RPMI7951 (cell line): Measurements from ENCODE around the gene PRM1. TPM values are rescaled to one million over a fixed set of nuclear protein-coding genes. Genes with fewer than 3 reads are reported as not detected.

Experiments
- DNase-seq: peaks from one replicate; pipeline ENCODE4 v3.0.0-alpha.2; 2012; ENCODE audit warnings: low read depth
- total RNA-seq: library from RNA; depleted of rRNA; stranded (reverse); fragments of >200 nt; shearing (Covaris generic); gene quantifications from 2 replicates; pipeline ENCODE4 v1.2.3, GENCODE V29; 2014; rRNA removed

Gene PRM1
- total RNA-seq = not detected in 2 replicates

GRCh38 chr16:11280616-11281522 lies at the start of gene PRM1:
PRM1 (minus strand) TSS chr16:11281330; CDS start chr16:11281238, 92 bp downstream.
- DNase-seq = no peak

GRCh38 chr16:11330526-11331237 lies 49.6 kb upstream of the PRM1 start:
- no peak for DNase-seq

GRCh38 chr16:11329891-11330290 lies 48.8 kb upstream of the PRM1 start:
- DNase-seq = no peak

GRCh38 chr16:11329071-11329491 lies 48.0 kb upstream of the PRM1 start:
- DNase-seq = peak; percentile 54

- peak; percentile 95 for DNase-seq
Observed at GRCh38 chr16:11328172-11329070, 47.3 kb upstream of the PRM1 start.

GRCh38 chr16:11327277-11328171 lies 46.4 kb upstream of the PRM1 start:
- no peak for DNase-seq

GRCh38 chr16:11326737-11327276 lies 45.7 kb upstream of the PRM1 start:
- DNase-seq = no peak

GRCh38 chr16:11326084-11326736 lies 45.1 kb upstream of the PRM1 start:
- DNase-seq = no peak

- DNase-seq = no peak
Observed at GRCh38 chr16:11325404-11326083, 44.4 kb upstream of the PRM1 start.

GRCh38 chr16:11323551-11324336 lies 42.6 kb upstream of the PRM1 start:
- DNase-seq = no peak

- DNase-seq = no peak
Observed at GRCh38 chr16:11322823-11323222, 41.7 kb upstream of the PRM1 start.

GRCh38 chr16:11321662-11322061 lies 40.5 kb upstream of the PRM1 start:
- DNase-seq = no peak

- no peak for DNase-seq
Observed at GRCh38 chr16:11320170-11320569, 39.0 kb upstream of the PRM1 start.

GRCh38 chr16:11319529-11320146 lies 38.5 kb upstream of the PRM1 start:
- no peak for DNase-seq

GRCh38 chr16:11318817-11319216 lies 37.7 kb upstream of the PRM1 start:
- DNase-seq = no peak

- DNase-seq = no peak
Observed at GRCh38 chr16:11316331-11317015, 35.3 kb upstream of the PRM1 start.

GRCh38 chr16:11315510-11315909 lies 34.4 kb upstream of the PRM1 start:
- DNase-seq = peak; percentile 89
